DND-41 (cell line): ENCODE measurements around the gene MGAT5.
A peak's percentile ranks its signal among the peaks of the same experiment; 100 is the strongest.

Experiments used
- ATAC-seq: fragments of 200-7000 bp; cut with Tn5 transposase; 3 replicates; pipeline ENCODE4 v1.9.1; 2021; ENCODE audit warnings: low read depth; ENCODE audit not compliant: insufficient read depth
- DNase-seq: peaks from one replicate; pipeline ENCODE4 v3.0.0-alpha.2; 2020
- H2AFZ ChIP-seq: 2 replicates; pipeline ENCODE4 v1.6.0; 2012; ENCODE audit warnings: low read depth, low read length
- H3K27ac ChIP-seq: 2 replicates; pipeline ENCODE4 v1.5.1; 2012; ENCODE audit warnings: low read length, inconsistent platforms
- H3K27me3 ChIP-seq: fragments of 200-600 bp; sonication (generic); 2 replicates; pipeline ENCODE4 v1.6.0; 2012; ENCODE audit warnings: low read length, mild to moderate bottlenecking, inconsistent platforms; ENCODE audit not compliant: insufficient read depth, poor library complexity
- H3K36me3 ChIP-seq: 2 replicates; pipeline ENCODE4 v1.5.1; 2012; ENCODE audit warnings: low read length, inconsistent platforms; ENCODE audit not compliant: insufficient read depth
- H3K4me1 ChIP-seq: 2 replicates; pipeline ENCODE4 v1.5.1; 2012; ENCODE audit warnings: mild to moderate bottlenecking, low read length; ENCODE audit not compliant: insufficient read depth
- H3K4me2 ChIP-seq: 2 replicates; pipeline ENCODE4 v1.6.0; 2012; ENCODE audit warnings: mild to moderate bottlenecking, moderate library complexity, low read length, inconsistent platforms; ENCODE audit not compliant: insufficient read depth
- H3K4me3 ChIP-seq, 2 experiments: fragments of 200-600 bp in 1 of 2; shearing (Covaris generic) in 1 of 2; 2 replicates each; pipeline ENCODE4 v1.5.1; 2012 to 2016; ENCODE audit warnings: inconsistent platforms in 2 of 2, low read length in 2 of 2, mild to moderate bottlenecking in 2 of 2, low read depth in 1 of 2, moderate library complexity in 1 of 2
- H3K79me2 ChIP-seq: 2 replicates; pipeline ENCODE4 v1.6.0; 2012; ENCODE audit warnings: low read length, inconsistent platforms; ENCODE audit not compliant: insufficient read depth
- H3K9ac ChIP-seq: 2 replicates; pipeline ENCODE4 v1.6.0; 2012; ENCODE audit warnings: low read depth, mild to moderate bottlenecking, inconsistent platforms, low read length, moderate library complexity
- H3K9me3 ChIP-seq: 2 replicates; pipeline ENCODE4 v1.5.1; 2012; ENCODE audit warnings: low read length, moderate library complexity, mild to moderate bottlenecking, inconsistent platforms; ENCODE audit not compliant: insufficient read depth, severe bottlenecking
- H4K20me1 ChIP-seq: 2 replicates; pipeline ENCODE4 v1.6.0; 2012; ENCODE audit warnings: low read length; ENCODE audit not compliant: insufficient read depth
- CTCF ChIP-seq: IDR thresholded peaks from 2 replicates; pipeline ENCODE4 v1.5.1; 2012; ENCODE audit warnings: borderline replicate concordance, low read length, moderate library complexity, mild to moderate bottlenecking; ENCODE audit not compliant: poor library complexity, severe bottlenecking; ENCODE audit errors: extremely low read depth
- EZH2 ChIP-seq: IDR thresholded peaks from 3 replicates; pipeline ENCODE4 v1.6.1; 2012; ENCODE audit warnings: borderline replicate concordance, low read depth, mild to moderate bottlenecking, moderate library complexity, low read length, inconsistent platforms; ENCODE audit not compliant: severe bottlenecking

Gene MGAT5

GRCh38 chr2:134232868-134233727, 20.8 kb upstream of the MGAT5 start:
- H2AFZ ChIP-seq = no peak overlapping the region
- H3K4me3 ChIP-seq = 0 out of 4 replicates have a peak overlapping the region, but pooled peaks of 1 of the 2 experiments have one; percentile 5
- peak; percentile 56 for DNase-seq
- peak overlapping the region; percentile 30 for H3K9ac ChIP-seq
- peak overlapping the region; percentile 82 for H3K27ac ChIP-seq
- H3K4me1 ChIP-seq = peaks cover 50% of the 10 kb centered on the region
- TF ChIP-seq EZH2 = no peak
- TF ChIP-seq CTCF = peak; percentile 57
- H3K4me2 ChIP-seq = peak overlapping the region; percentile 47
- H4K20me1 ChIP-seq = peaks cover 19% of the 10 kb centered on the region; the same call in 1 of the 2 replicates
- peaks cover 74% of the 10 kb centered on the region for H3K79me2 ChIP-seq
- H3K27me3 ChIP-seq = no peaks in the 10 kb centered on the region
- ATAC-seq = peak; percentile 91
- H3K36me3 ChIP-seq = no peaks in the 10 kb centered on the region
- H3K9me3 ChIP-seq = no peaks in the 10 kb centered on the region

- peak; percentile 32 for ATAC-seq
- peaks cover 50% of the 10 kb centered on the region for H3K4me1 ChIP-seq
- H3K27me3 ChIP-seq = no peaks in the 10 kb centered on the region
- H3K27ac ChIP-seq = peak overlapping the region; percentile 82
- TF ChIP-seq EZH2 = no peak
- TF ChIP-seq CTCF = no peak
- H3K4me2 ChIP-seq = peak overlapping the region; percentile 47
- peak overlapping the region; percentile 30 for H3K9ac ChIP-seq
- no peak overlapping the region for H2AFZ ChIP-seq
- H3K36me3 ChIP-seq = no peaks in the 10 kb centered on the region
- H3K9me3 ChIP-seq = no peaks in the 10 kb centered on the region
- DNase-seq = no peak
- H3K4me3 ChIP-seq = 0 out of 4 replicates have a peak overlapping the region, but pooled peaks of 1 of the 2 experiments have one; percentile 5
- H3K79me2 ChIP-seq = peaks cover 73% of the 10 kb centered on the region
- H4K20me1 ChIP-seq = peaks cover 22% of the 10 kb centered on the region; the same call in 1 of the 2 replicates
Measured at GRCh38 chr2:134233728-134234136, 20.1 kb upstream of the MGAT5 start.

GRCh38 chr2:134234535-134234934, 19.3 kb upstream of the MGAT5 start:
- Histone ChIP-seq H3K79me2 (peaks cover 73% of the 10 kb centered on the region), H3K4me2 (peak overlapping the region; percentile 47; the same call in 1 of the 2 replicates), H3K9ac (peak overlapping the region; percentile 30; the same call in 1 of the 2 replicates)

More at GRCh38 chr2:134234535-134234934, 19.3 kb upstream of the MGAT5 start:
- H2AFZ ChIP-seq = no peak overlapping the region
- no peaks in the 10 kb centered on the region for H3K27me3 ChIP-seq
- DNase-seq (no peak), ATAC-seq (no peak)
- peaks cover 50% of the 10 kb centered on the region for H3K4me1 ChIP-seq
- no peak overlapping the region for H3K4me3 ChIP-seq
- peak overlapping the region; percentile 82 for H3K27ac ChIP-seq
- H4K20me1 ChIP-seq = peaks cover 22% of the 10 kb centered on the region; the same call in 1 of the 2 replicates
- H3K36me3 ChIP-seq = no peaks in the 10 kb centered on the region
- TF ChIP-seq EZH2 (no peak), CTCF (no peak)
- H3K9me3 ChIP-seq = no peaks in the 10 kb centered on the region
